ENCODE measurements around the gene SLC25A12.

SLC25A12 gene

DNA sequence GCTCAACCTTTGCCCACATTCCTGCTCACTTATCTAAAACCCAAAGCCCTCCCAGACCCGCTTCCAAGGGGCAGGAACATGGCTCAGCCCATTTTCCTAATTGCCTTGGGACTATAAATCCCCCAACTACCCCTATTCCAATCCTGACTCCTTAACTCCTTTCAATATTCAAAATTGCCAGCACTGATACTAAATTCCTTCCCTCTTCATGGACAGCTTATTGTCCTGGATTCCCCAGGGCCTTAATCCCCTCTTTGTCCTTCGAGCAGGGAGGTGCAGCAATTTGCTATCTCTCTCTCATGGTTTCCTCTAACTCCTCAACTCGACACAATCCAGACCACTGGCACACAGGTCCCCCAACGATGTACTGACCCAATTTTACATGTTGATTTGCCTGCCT is 99.1 kb downstream of the SLC25A12 start:
- Histone ChIP-seq H3K36me3 (replicated peaks; ENCODE audit: insufficient read depth, low read length) (no peaks in the 10 kb centered on the region), H3K4me2 (ENCODE audit: low read depth, low read length) (no peak overlapping the region), H3K9ac (ENCODE audit: low read length) (no peak overlapping the region), H3K9me2 (replicated peaks; ENCODE audit: insufficient read depth, low read length) (no peaks in the 10 kb centered on the region), H2AFZ (ENCODE audit: low read length) (no peak overlapping the region), H3K9me3 (replicated peaks; ENCODE audit: insufficient read depth, low read length) (no peaks in the 10 kb centered on the region), H3K4me1 (ENCODE audit: low read length) (no peaks in the 10 kb centered on the region), H3F3A (ENCODE audit: insufficient read depth, low read length) (no peaks in the 10 kb centered on the region), H4K20me1 (ENCODE audit: insufficient read depth, low read length) (no peaks in the 10 kb centered on the region), H3K27me3 (replicated peaks; ENCODE audit: insufficient read depth, low read length) (no peaks in the 10 kb centered on the region), H3K27ac (ENCODE audit: low read length) (no peak overlapping the region), H3K4me3 (ENCODE audit: low read length) (no peak overlapping the region), H3K79me2 (ENCODE audit: low read length) (no peaks in the 10 kb centered on the region)
- no peak for DNase-seq
- no peak for TF ChIP-seq CTCF (IDR thresholded peaks at IDR 0.05; ENCODE audit: low read length)
- TF ChIP-seq EZH2phosphoT487 (IDR thresholded peaks at IDR 0.05; ENCODE audit: low read length), result no peak
- TF ChIP-seq EZH2 (optimal IDR thresholded peaks at IDR 0.05; ENCODE audit: low read depth, low read length), result no peak

GRCh38 chr2:171793691-171794678 is 100.1 kb downstream of the SLC25A12 start:
- no peaks in the 10 kb centered on the region for H3K36me3 ChIP-seq (replicated peaks; ENCODE audit: insufficient read depth, low read length)
- H3K9me3 ChIP-seq (replicated peaks; ENCODE audit: insufficient read depth, low read length), result no peaks in the 10 kb centered on the region
- no peak for DNase-seq
- TF ChIP-seq EZH2 (optimal IDR thresholded peaks at IDR 0.05; ENCODE audit: low read depth, low read length) (no peak), CTCF (IDR thresholded peaks at IDR 0.05; ENCODE audit: low read length) (no peak), EZH2phosphoT487 (IDR thresholded peaks at IDR 0.05; ENCODE audit: low read length) (no peak)
- H3K4me2 ChIP-seq (ENCODE audit: low read depth, low read length), result no peak overlapping the region
- no peaks in the 10 kb centered on the region for H3K4me1 ChIP-seq (ENCODE audit: low read length)
- H3K79me2 ChIP-seq (ENCODE audit: low read length), result no peaks in the 10 kb centered on the region
- H3K9me2 ChIP-seq (replicated peaks; ENCODE audit: insufficient read depth, low read length), result no peaks in the 10 kb centered on the region
- H3K27ac ChIP-seq (ENCODE audit: low read length), result no peak overlapping the region
- no peaks in the 10 kb centered on the region for H3F3A ChIP-seq (ENCODE audit: insufficient read depth, low read length)
- H2AFZ ChIP-seq (ENCODE audit: low read length), result no peak overlapping the region
- no peaks in the 10 kb centered on the region for H4K20me1 ChIP-seq (ENCODE audit: insufficient read depth, low read length)
- no peak overlapping the region for H3K9ac ChIP-seq (ENCODE audit: low read length)
- no peak overlapping the region for H3K4me3 ChIP-seq (ENCODE audit: low read length)
- H3K27me3 ChIP-seq (replicated peaks; ENCODE audit: insufficient read depth, low read length), result no peaks in the 10 kb centered on the region

DNA sequence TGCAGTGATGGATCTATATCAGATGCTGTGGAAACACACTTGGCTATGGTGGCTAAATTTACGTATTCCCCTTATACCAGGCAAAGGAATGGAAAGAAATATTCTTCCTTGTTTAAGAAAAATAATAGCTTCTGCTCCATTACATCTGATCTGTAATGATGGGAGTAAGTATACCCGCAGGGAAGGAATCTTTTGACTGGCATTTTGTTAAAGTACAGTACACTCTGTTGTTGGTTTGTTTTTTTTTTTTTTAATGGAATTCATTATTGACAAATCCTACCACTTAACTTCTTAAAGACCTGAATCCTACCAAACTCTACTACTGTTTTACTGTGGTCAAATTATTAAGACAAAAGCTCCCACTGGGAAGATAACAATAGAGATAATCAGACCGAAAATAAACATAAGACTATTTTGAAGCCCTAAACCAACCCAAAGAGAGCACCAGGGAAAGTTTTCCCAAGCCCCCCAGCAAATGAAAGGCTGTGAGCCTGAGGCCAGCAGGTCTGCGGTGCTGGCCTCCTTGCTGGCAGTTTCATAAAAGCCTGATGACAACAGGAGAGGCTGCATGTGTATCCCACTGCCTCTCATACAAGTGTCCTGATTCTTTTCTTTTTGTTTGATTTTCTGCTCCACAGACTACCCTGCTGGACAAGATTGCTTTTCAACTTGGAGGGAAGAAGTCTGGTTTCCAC is 101.0 kb downstream of the SLC25A12 start:
- no peak for TF ChIP-seq CTCF (IDR thresholded peaks at IDR 0.05; ENCODE audit: low read length)
- TF ChIP-seq EZH2 (optimal IDR thresholded peaks at IDR 0.05; ENCODE audit: low read depth, low read length), result no peak
- TF ChIP-seq EZH2phosphoT487 (IDR thresholded peaks at IDR 0.05; ENCODE audit: low read length), result no peak
- Histone ChIP-seq H3K9ac (ENCODE audit: low read length) (no peak overlapping the region), H3K9me2 (replicated peaks; ENCODE audit: insufficient read depth, low read length) (no peaks in the 10 kb centered on the region), H2AFZ (ENCODE audit: low read length) (no peak overlapping the region), H4K20me1 (ENCODE audit: insufficient read depth, low read length) (no peaks in the 10 kb centered on the region), H3K27me3 (replicated peaks; ENCODE audit: insufficient read depth, low read length) (no peaks in the 10 kb centered on the region), H3K4me1 (ENCODE audit: low read length) (no peaks in the 10 kb centered on the region), H3K9me3 (replicated peaks; ENCODE audit: insufficient read depth, low read length) (no peaks in the 10 kb centered on the region), H3K27ac (ENCODE audit: low read length) (no peak overlapping the region), H3F3A (ENCODE audit: insufficient read depth, low read length) (no peaks in the 10 kb centered on the region), H3K4me2 (ENCODE audit: low read depth, low read length) (no peak overlapping the region), H3K4me3 (ENCODE audit: low read length) (no peak overlapping the region), H3K36me3 (replicated peaks; ENCODE audit: insufficient read depth, low read length) (no peaks in the 10 kb centered on the region), H3K79me2 (ENCODE audit: low read length) (no peaks in the 10 kb centered on the region)
- no peak for DNase-seq
